Measurements from ENCODE around the gene CATSPERE. TPM values are rescaled to one million over a fixed set of nuclear protein-coding genes. Genes with fewer than 3 reads are reported as not detected.
"Not testable (repeated sequence)": the region's sequence is repeated elsewhere in the genome, so short reads cannot be mapped to it uniquely, and the experiment has no call there.

Gene CATSPERE
- total and polyA plus RNA-seq, 4 donors: 0.18 to 2.2 (median 1.3) TPM

DNA sequence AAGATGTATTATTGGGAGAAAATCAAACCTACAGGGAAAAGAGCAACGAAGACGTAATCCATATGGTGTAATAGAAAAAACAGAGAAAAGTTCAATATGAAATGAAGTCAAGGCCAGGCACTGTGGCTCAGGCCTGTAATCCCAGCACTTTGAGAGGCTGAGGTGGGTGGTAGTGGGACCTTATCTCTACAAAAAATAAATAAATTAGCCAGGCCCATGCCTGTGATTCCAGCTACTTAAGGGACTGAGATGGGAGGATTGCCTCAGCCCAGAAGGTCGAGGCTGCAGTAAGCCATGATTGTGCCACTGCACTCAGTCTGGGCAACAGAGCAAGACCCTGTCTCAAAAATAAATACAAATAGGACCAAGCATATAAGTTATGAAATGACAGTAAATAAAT, 203.3 kb downstream of the CATSPERE start:
- H3K27me3 ChIP-seq (ENCODE audit: control insufficient read depth in 1 of 2, insufficient read depth in 2 of 2, low read length in 1 of 2): no peaks in the 10 kb centered on the region
- peak overlapping the region in 1 of 2 donors; percentile 17 for H3K27ac ChIP-seq (ENCODE audit: low read depth in 1 of 2, low read length in 2 of 2)
- no peaks in the 10 kb centered on the region for H3K36me3 ChIP-seq (ENCODE audit: control insufficient read depth in 1 of 2, insufficient read depth in 2 of 2, low read length in 1 of 2)
- no peaks in the 10 kb centered on the region for H3K9me3 ChIP-seq (ENCODE audit: control insufficient read depth, low read length)
- ATAC-seq (ENCODE audit: low FRiP score) (no peak), DNase-seq (no peak)
- no peak overlapping the region for H3K4me3 ChIP-seq (ENCODE audit: low read length in 2 of 2)
- 70 to 82% methylated on average over 3 of the region's 3 CpGs for WGBS, 2 donors
- H3K4me1 ChIP-seq (ENCODE audit: control insufficient read depth in 1 of 2, insufficient read depth in 2 of 2, low read length in 2 of 2): peaks cover 2 to 9% of the 10 kb centered on the region in 2 donors
- intact Hi-C loops (cut with DNase I): no loop called here

DNA sequence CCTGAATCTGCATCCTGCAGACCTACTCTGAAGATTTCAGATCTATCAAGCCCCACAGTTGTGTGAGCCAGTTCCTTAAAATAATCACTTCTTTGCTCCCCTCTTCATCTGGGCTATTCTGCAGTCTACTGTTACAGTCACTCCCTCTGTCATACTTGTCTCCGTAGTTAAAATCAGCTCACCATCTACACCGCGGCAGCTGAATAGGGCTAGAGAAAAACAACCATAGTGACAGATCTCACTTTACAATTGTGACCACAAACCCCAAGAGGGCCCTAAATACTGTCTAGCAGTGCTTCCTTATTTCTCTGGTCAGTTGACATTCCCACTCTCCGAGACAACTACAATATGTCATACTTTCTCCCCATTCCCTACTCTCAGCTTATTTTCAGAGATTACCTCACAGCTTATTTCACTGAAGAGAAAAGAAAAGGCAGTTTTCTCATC, 204.7 kb downstream of the CATSPERE start:
- no peak overlapping the region for H3K27ac ChIP-seq (ENCODE audit: low read depth in 1 of 2, low read length in 2 of 2)
- 4 to 6% methylated on average over 4 of the region's 4 CpGs for WGBS, 2 donors
- intact Hi-C loops (cut with DNase I): no loop called here
- peak overlapping the region in 1 of 2 donors; percentile 34 for H3K4me3 ChIP-seq (ENCODE audit: low read length in 2 of 2)
- no peaks in the 10 kb centered on the region for H3K9me3 ChIP-seq (ENCODE audit: control insufficient read depth, low read length)
- H3K36me3 ChIP-seq (ENCODE audit: control insufficient read depth in 1 of 2, insufficient read depth in 2 of 2, low read length in 1 of 2): no peaks in the 10 kb centered on the region
- DNase-seq (no peak), ATAC-seq (ENCODE audit: low FRiP score) (peak; percentile 41)
- H3K4me1 ChIP-seq (ENCODE audit: control insufficient read depth in 1 of 2, insufficient read depth in 2 of 2, low read length in 2 of 2): peaks cover 2 to 5% of the 10 kb centered on the region in 2 donors
- H3K27me3 ChIP-seq (ENCODE audit: control insufficient read depth in 1 of 2, insufficient read depth in 2 of 2, low read length in 1 of 2): no peaks in the 10 kb centered on the region

DNA sequence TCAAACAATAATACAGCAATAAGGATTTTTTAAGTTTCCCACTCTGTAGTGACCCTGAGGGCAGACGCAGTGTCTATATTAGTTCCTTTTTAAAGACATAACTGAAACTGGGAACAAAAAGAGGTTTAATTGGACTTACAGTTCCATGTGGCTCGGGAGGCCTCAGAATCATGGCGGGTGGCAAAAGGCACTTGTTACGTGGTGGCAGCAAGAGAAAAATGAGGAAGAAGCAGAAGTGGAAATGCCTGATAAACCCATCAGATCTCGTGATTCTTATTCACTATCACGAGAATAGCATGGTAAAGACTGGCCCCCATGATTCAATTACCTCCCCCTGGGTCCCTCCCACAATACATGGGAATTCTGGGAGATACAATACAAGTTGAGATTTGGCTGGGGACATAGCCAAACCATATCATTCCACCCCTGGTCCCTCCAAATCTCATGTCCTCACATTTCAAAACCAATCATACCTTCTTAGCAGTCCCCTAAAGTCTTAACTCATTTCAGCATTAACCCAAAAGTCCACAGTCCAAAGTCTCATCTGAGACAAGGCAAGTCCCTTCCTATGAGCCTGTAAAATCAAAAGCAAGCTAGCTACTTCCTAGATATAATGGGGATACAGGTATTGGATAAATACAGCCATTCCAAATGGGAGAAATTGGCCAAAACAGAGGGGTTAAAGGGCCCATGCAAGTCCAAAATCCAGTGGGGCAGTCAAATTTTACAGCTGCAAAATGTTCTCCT, 205.8 kb downstream of the CATSPERE start:
- H3K27me3 ChIP-seq (ENCODE audit: control insufficient read depth in 1 of 2, insufficient read depth in 2 of 2, low read length in 1 of 2): not testable (repeated sequence)

DNA sequence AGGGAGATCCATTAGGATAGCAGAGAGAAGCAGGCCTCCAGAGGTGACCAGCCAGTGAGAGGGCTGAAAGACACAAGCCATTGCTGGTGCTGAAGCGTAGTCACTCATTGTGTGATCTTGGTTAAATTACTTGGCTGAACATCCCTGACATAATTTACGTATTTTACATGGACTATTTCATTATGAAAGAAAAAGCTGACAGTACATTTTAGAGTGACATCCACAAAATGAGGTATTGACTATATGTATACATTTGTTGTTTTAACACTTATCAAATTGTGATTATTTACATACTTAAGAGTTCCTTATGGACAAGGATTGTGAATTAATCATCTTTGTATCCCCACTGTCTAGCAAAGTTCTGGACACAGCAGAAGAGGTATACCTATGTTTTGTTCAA, 206.7 kb downstream of the CATSPERE start:
- no peak overlapping the region for H3K27ac ChIP-seq (ENCODE audit: low read depth in 1 of 2, low read length in 2 of 2)
- intact Hi-C loops (cut with DNase I): no loop called here
- ATAC-seq (ENCODE audit: low FRiP score): no peak
- no peaks in the 10 kb centered on the region for H3K27me3 ChIP-seq (ENCODE audit: control insufficient read depth in 1 of 2, insufficient read depth in 2 of 2, low read length in 1 of 2)
- no peaks in the 10 kb centered on the region for H3K36me3 ChIP-seq (ENCODE audit: control insufficient read depth in 1 of 2, insufficient read depth in 2 of 2, low read length in 1 of 2)
- WGBS, 2 donors: 85 to 93% methylated on average over 2 of the region's 2 CpGs
- peaks cover 3 to 4% of the 10 kb centered on the region in 2 donors for H3K4me1 ChIP-seq (ENCODE audit: control insufficient read depth in 1 of 2, insufficient read depth in 2 of 2, low read length in 2 of 2)
- no peak for DNase-seq
- no peak overlapping the region for H3K4me3 ChIP-seq (ENCODE audit: low read length in 2 of 2)
- H3K9me3 ChIP-seq (ENCODE audit: control insufficient read depth, low read length): no peaks in the 10 kb centered on the region

More for the DNA sequence above, 205.8 kb downstream of the CATSPERE start:
- H3K27ac ChIP-seq (ENCODE audit: low read depth in 1 of 2, low read length in 2 of 2); H3K36me3 ChIP-seq (ENCODE audit: control insufficient read depth in 1 of 2, insufficient read depth in 2 of 2, low read length in 1 of 2); H3K9me3 ChIP-seq (ENCODE audit: control insufficient read depth, low read length); DNase-seq; intact Hi-C loops (cut with DNase I); H3K4me1 ChIP-seq (ENCODE audit: control insufficient read depth in 1 of 2, insufficient read depth in 2 of 2, low read length in 2 of 2); H3K4me3 ChIP-seq (ENCODE audit: low read length in 2 of 2); ATAC-seq (ENCODE audit: low FRiP score): not testable (repeated sequence)
- WGBS, 2 donors: 84 to 87% methylated on average over 6 of the region's 6 CpGs

DNA sequence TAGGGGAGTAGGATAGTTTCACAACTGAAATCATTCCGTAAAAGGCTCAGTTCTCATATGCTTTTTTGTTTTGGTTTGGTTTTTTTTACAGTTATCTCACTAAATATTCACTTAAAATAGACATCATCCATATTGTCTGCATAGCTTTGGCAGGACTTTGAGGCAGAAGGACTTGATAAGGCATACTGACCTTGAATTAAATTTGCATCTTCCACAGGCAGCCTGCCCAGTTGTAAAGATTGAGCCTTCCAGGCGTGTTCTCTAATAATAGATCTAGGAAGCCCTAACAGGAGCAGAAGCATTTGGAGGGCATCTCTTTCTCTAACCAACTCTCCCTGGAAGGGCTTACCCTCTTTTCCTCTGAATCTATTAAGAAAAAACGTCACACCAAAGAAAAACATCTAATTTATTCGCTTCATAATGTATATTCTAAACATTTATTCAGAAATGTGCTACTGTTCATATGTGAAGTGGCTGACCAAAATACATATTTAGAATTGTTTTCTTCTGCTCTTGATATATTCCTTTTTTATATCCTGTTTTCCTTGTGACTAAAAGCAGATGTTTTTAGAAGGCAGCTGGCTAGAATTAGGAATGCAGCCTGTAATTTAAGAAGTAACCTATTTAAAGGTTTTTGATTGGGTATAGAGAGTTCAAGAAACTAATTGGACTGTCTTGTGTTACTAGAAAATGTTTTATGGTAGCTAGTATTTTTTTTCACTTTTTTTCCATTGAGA, 212.0 kb downstream of the CATSPERE start:
- peaks cover 2 to 4% of the 10 kb centered on the region in 2 donors for H3K4me1 ChIP-seq (ENCODE audit: control insufficient read depth in 1 of 2, insufficient read depth in 2 of 2, low read length in 2 of 2)
- intact Hi-C loops (cut with DNase I): no loop called here
- WGBS, 2 donors: 3 to 5% methylated on average over 4 of the region's 4 CpGs
- no peaks in the 10 kb centered on the region for H3K9me3 ChIP-seq (ENCODE audit: control insufficient read depth, low read length)
- H3K36me3 ChIP-seq (ENCODE audit: control insufficient read depth in 1 of 2, insufficient read depth in 2 of 2, low read length in 1 of 2): no peaks in the 10 kb centered on the region
- no peaks in the 10 kb centered on the region for H3K27me3 ChIP-seq (ENCODE audit: control insufficient read depth in 1 of 2, insufficient read depth in 2 of 2, low read length in 1 of 2)
- ATAC-seq (ENCODE audit: low FRiP score) (peak; percentile 60), DNase-seq (no peak)
- H3K27ac ChIP-seq (ENCODE audit: low read depth in 1 of 2, low read length in 2 of 2): peak overlapping the region in 1 of 2 donors; percentile 36
- H3K4me3 ChIP-seq (ENCODE audit: low read length in 2 of 2): peak overlapping the region in 1 of 2 donors; percentile 41

DNA sequence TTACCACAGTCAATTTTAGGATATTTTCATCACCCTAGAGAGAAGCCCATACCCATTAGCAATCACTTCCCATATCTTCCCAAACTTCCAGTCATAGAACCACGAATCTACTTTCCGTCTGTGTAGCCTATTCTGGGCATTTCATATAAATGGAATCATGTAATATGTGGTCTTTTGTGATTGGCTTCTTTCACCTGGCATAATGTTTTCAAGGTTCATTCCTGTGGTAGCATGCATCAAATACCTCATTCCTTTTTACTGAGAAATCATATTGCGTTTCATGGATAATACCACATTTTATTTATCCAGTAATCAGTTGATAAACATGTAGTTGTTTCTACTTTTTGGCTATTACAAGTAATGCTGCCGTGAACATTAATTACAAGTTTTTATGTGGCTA, 213.4 kb downstream of the CATSPERE start:
- 51 to 54% methylated on average over 4 of the region's 4 CpGs for WGBS, 2 donors
- intact Hi-C loops (cut with DNase I): no loop called here

DNA sequence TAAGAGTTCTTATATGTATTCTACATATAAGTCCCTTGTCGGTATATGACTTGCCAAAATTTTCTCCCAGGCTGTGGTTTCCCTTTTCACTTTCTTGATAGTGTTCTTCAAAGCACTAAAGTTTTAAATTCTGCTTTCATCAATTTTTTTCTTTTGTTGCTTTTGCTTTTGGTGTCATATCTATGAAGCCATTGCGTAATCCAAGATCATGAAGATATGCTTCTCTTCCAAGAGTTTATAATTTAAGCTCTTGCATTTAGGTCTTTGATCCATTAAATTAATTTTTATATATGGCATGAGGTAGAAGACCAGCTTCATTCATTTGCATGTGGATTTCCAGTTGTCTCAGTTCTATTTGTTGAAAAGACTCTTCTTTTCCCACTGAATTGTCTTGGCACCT, 214.1 kb downstream of the CATSPERE start:
- 95 to 97% methylated on average over 2 of the region's 2 CpGs for WGBS, 2 donors
- intact Hi-C loops (cut with DNase I): no loop called here
- DNase-seq: no peak
- ATAC-seq (ENCODE audit: low FRiP score): no peak
- H3K27me3 ChIP-seq (ENCODE audit: control insufficient read depth in 1 of 2, insufficient read depth in 2 of 2, low read length in 1 of 2): no peaks in the 10 kb centered on the region
- H3K9me3 ChIP-seq (ENCODE audit: control insufficient read depth, low read length): no peaks in the 10 kb centered on the region
- H3K36me3 ChIP-seq (ENCODE audit: control insufficient read depth in 1 of 2, insufficient read depth in 2 of 2, low read length in 1 of 2): no peaks in the 10 kb centered on the region
- H3K4me3 ChIP-seq (ENCODE audit: low read length in 2 of 2): no peak overlapping the region
- H3K4me1 ChIP-seq (ENCODE audit: control insufficient read depth in 1 of 2, insufficient read depth in 2 of 2, low read length in 2 of 2): peaks cover 2 to 7% of the 10 kb centered on the region in 2 donors
- no peak overlapping the region for H3K27ac ChIP-seq (ENCODE audit: low read depth in 1 of 2, low read length in 2 of 2)

More for the DNA sequence above, 213.4 kb downstream of the CATSPERE start:
- no peak for DNase-seq
- Histone ChIP-seq H3K4me1 (ENCODE audit: control insufficient read depth in 1 of 2, insufficient read depth in 2 of 2, low read length in 2 of 2) (peaks cover 2 to 7% of the 10 kb centered on the region in 2 donors), H3K36me3 (ENCODE audit: control insufficient read depth in 1 of 2, insufficient read depth in 2 of 2, low read length in 1 of 2) (no peaks in the 10 kb centered on the region), H3K27me3 (ENCODE audit: control insufficient read depth in 1 of 2, insufficient read depth in 2 of 2, low read length in 1 of 2) (no peaks in the 10 kb centered on the region), H3K9me3 (ENCODE audit: control insufficient read depth, low read length) (no peaks in the 10 kb centered on the region), H3K27ac (ENCODE audit: low read depth in 1 of 2, low read length in 2 of 2) (peak overlapping the region in 1 of 2 donors; percentile 12), H3K4me3 (ENCODE audit: low read length in 2 of 2) (no peak overlapping the region)
- ATAC-seq (ENCODE audit: low FRiP score): no peak

DNA sequence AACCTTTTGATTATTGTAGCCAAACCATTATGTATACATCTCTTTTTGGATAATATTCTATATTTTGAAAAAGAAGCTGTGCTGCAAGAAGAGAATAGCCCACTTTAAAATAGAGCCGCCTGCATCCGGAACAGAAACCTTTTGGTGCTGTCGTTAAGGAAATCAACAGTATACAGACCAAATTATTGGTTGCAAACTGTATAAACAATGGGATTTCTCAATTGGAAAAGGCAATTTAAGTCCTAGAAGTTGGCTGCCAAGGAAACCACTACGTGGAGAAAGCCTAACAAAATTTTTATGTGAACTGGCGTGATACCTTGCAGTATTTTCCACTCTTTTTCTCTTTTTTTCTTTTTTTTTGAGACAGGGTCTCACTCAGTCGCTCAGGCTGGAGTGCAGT, 217.6 kb downstream of the CATSPERE start:
- H3K27ac ChIP-seq (ENCODE audit: low read depth in 1 of 2, low read length in 2 of 2): no peak overlapping the region
- H3K4me1 ChIP-seq (ENCODE audit: control insufficient read depth in 1 of 2, insufficient read depth in 2 of 2, low read length in 2 of 2): peaks cover 2 to 7% of the 10 kb centered on the region in 2 donors
- WGBS, 2 donors: 46 to 51% methylated on average over 6 of the region's 6 CpGs
- intact Hi-C loops (cut with DNase I): no loop called here
- DNase-seq: no peak
- H3K9me3 ChIP-seq (ENCODE audit: control insufficient read depth, low read length): no peaks in the 10 kb centered on the region
- no peaks in the 10 kb centered on the region for H3K36me3 ChIP-seq (ENCODE audit: control insufficient read depth in 1 of 2, insufficient read depth in 2 of 2, low read length in 1 of 2)
- ATAC-seq (ENCODE audit: low FRiP score): no peak
- no peak overlapping the region for H3K4me3 ChIP-seq (ENCODE audit: low read length in 2 of 2)
- no peaks in the 10 kb centered on the region for H3K27me3 ChIP-seq (ENCODE audit: control insufficient read depth in 1 of 2, insufficient read depth in 2 of 2, low read length in 1 of 2)

All from aorta (tissue), 5 donors.